BLaER1 treated with 17β-estradiol and CSF1 and Interleukin-3, amounts not matched to agents 10 nM and 100 nM (cell line): Measurements from ENCODE around the gene PPP1R3F.

Experiments
- H3K27ac ChIP-seq, 11 experiments: shearing (Covaris generic); formaldehyde crosslinking; 2 replicates each; pipeline ENCODE4 v1.8.1; 2022
- H3K27me3 ChIP-seq, 11 experiments: shearing (Covaris generic); formaldehyde crosslinking; 2 replicates each; pipeline ENCODE4 v1.8.1; 2022
- H3K36me3 ChIP-seq, 11 experiments: shearing (Covaris generic); formaldehyde crosslinking; 2 replicates each; pipeline ENCODE4 v1.8.1; 2022
- H3K4me1 ChIP-seq, 10 experiments: shearing (Covaris generic); formaldehyde crosslinking; 2 replicates each; pipeline ENCODE4 v1.8.1; 2022
- H3K4me2 ChIP-seq, 11 experiments: shearing (Covaris generic); formaldehyde crosslinking; 2 replicates each; pipeline ENCODE4 v1.8.1; 2022
- H3K4me3 ChIP-seq, 10 experiments: shearing (Covaris generic); formaldehyde crosslinking; 2 replicates each; pipeline ENCODE4 v1.8.1; 2022
- H3K9ac ChIP-seq, 11 experiments: shearing (Covaris generic); formaldehyde crosslinking; 2 replicates each; pipeline ENCODE4 v1.8.1; 2022
- H3K9me3 ChIP-seq, 11 experiments: shearing (Covaris generic); formaldehyde crosslinking; replicated peaks in 1 of 11; 2 replicates each; pipeline ENCODE4 v1.8.1; 2022
- H4K20me1 ChIP-seq, 11 experiments: shearing (Covaris generic); formaldehyde crosslinking; 2 replicates each; pipeline ENCODE4 v1.8.1; 2022
- Cebpa-rat ChIP-seq, 11 experiments: shearing (Covaris generic); IDR thresholded peaks; 2 replicates each; pipeline ENCODE4 v1.8.1; 2022

PPP1R3F gene

DNA sequence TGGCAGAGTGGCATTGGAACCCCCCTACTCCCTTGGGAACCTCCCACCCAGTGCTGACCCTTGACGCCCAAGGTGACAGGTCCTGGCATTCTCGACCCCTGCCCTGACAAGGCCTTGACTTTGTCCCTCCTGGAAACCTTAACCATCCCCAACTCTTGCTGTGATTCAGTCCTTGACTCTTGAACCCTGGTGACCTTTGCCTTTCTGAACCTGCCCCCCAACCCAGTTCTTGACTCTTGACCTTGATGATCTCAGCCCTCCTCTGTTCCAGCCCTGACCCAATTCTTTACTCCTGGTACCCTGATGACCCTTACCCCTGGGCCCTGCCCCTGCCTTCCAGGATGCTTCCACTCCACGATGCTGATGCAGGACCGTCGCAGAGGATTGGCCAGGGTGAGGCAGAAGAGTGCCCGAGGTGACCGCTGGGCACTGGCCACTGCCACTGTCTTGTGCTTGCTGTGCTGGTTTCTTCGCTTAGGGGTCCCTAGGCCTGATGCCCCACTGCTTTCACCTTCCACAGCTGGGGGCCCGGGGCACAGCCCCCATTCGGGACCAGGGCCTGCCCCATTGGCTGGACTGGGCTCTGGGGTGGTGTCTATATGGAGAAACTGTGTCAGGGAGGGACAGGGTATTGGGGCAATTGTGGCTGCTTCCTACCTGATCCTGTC, 38.1 kb upstream of the PPP1R3F start:
- Histone ChIP-seq H3K4me3 (no peak overlapping the region), H3K4me1 (peaks cover 5 to 13% (median 7%) of the 10 kb centered on the region in 10 experiments; a peak in 17 of 20 replicates), H3K36me3 (no peaks in the 10 kb centered on the region), H3K9me3 (peaks cover 0 to 28% (median 7%) of the 10 kb centered on the region in 11 experiments; a peak in 11 of 22 replicates), H3K4me2 (0 out of 22 replicates have a peak overlapping the region, but pooled peaks of 1 of the 11 experiments have one; percentile 43), H3K27ac (no peak overlapping the region), H3K9ac (no peak overlapping the region), H3K27me3 (peaks cover 0 to 21% (median 11%) of the 10 kb centered on the region in 11 experiments; a peak in 14 of 22 replicates), H4K20me1 (no peaks in the 10 kb centered on the region)
- TF ChIP-seq Cebpa-rat (IDR thresholded peaks at IDR 0.05): no peak

DNA sequence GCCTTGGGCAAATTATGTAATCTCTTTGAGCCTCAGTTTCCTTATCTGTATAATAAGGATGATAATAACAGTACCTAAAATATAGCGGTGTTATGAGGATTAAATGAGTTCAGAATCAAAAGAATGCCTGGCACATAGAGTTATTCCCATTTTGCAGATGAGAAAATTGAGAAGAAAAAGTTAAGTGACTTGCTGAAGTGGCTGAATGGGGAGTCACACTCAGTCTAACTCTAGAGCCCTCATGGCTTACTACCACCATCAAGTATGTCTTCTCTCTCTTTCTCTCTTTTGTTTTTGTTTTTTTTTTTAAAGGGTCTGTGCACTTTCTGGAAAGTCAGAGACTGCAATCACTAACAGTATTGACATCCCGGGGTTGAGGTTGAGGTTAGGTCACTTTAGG, 37.1 kb upstream of the PPP1R3F start:
- no peak overlapping the region for H3K27ac ChIP-seq
- H3K4me2 ChIP-seq: no peak overlapping the region
- H3K36me3 ChIP-seq: no peaks in the 10 kb centered on the region
- TF ChIP-seq Cebpa-rat (IDR thresholded peaks at IDR 0.05): no peak
- H4K20me1 ChIP-seq: no peaks in the 10 kb centered on the region
- H3K4me3 ChIP-seq: no peak overlapping the region
- peaks cover 15 to 23% (median 17%) of the 10 kb centered on the region in 10 experiments; a peak in 19 of 20 replicates for H3K4me1 ChIP-seq
- peaks cover 0 to 29% (median 14%) of the 10 kb centered on the region in 11 experiments; a peak in 14 of 22 replicates for H3K27me3 ChIP-seq
- H3K9me3 ChIP-seq: peaks cover 0 to 28% (median 7%) of the 10 kb centered on the region in 11 experiments; a peak in 11 of 22 replicates
- no peak overlapping the region for H3K9ac ChIP-seq

DNA sequence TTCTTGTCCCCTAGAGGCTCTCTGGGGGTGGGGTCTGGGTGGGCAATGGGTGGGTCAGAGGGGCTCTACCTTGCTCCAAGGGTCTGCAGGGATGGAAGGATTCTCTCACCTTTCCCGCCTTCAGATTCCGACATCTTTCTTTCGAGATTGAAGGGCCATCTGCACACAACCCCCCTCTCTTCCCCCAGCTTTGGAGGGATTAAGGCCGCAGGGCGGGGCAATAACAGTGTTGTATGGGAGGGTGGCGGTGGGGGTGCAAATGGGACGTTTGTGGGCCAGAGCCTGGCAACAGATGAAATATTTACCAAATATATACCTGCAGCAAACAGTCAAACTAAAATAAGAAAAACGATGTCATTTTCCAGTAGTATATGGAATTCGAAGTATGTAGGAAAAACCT, 36.4 kb upstream of the PPP1R3F start, which contains the start of gene CACNA1F:
CACNA1F (minus strand) TSS at position 165 of the 400 bp plus-strand sequence; CDS start at position 134, 31 bp downstream.
- peaks cover 0 to 24% (median 7%) of the 10 kb centered on the region in 11 experiments; a peak in 10 of 22 replicates for H3K9me3 ChIP-seq
- no peak within 1 kb of the TSS for H3K27ac ChIP-seq
- H3K4me1 ChIP-seq: peaks cover 17 to 30% (median 21%) of the 10 kb centered on the region in 10 experiments; a peak in 19 of 20 replicates
- H3K9ac ChIP-seq: no peak within 1 kb of the TSS
- no peaks in the 10 kb centered on the region for H3K36me3 ChIP-seq
- no peak for TF ChIP-seq Cebpa-rat (IDR thresholded peaks at IDR 0.05)
- peaks cover 0 to 29% (median 14%) of the 10 kb centered on the region in 11 experiments; a peak in 14 of 22 replicates for H3K27me3 ChIP-seq
- H3K4me3 ChIP-seq: no peak within 1 kb of the TSS
- H3K4me2 ChIP-seq: no peak within 1 kb of the TSS
- H4K20me1 ChIP-seq: no peaks in the 10 kb centered on the region

DNA sequence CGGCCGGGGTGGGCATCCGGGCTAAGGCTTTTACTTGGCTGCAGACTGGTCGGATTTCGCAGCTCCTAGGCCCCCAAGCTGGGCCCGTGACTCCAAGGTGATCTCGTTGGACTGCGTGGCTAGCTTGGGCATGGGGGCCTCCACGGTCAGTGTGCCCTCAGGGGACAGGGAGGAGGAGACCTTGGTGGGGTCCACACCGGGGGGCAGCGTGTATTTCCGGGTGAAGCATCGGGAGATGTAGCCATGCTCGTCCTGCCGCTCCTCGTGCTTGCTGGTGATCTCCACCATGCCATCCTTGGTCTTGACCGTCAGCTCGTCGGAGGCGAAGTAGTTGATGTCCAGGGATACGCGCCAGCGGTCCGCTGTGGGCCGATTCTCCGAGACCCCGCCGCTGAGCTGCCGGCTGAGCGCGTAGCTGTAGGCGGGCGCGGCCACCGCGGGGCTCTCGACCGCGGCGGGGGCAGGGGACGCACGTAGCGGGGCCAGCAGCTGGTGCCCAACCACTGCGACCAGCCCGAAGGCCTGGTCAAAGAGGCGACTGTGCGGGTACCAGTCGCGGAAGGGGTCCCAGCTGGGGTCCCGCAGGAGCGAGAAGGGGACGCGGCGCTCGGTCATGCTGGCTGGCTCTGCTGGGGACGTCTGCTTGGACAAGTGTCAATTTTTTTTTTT, 35.6 kb upstream of the PPP1R3F start:
- Histone ChIP-seq H4K20me1 (no peaks in the 10 kb centered on the region), H3K9me3 (peaks cover 0 to 23% (median 7%) of the 10 kb centered on the region in 11 experiments; a peak in 9 of 22 replicates), H3K36me3 (no peaks in the 10 kb centered on the region; a peak in 2 of 22 replicates), H3K4me3 (no peak overlapping the region), H3K4me1 (peaks cover 17 to 37% (median 25%) of the 10 kb centered on the region in 10 experiments; a peak in 19 of 20 replicates), H3K27ac (no peak overlapping the region), H3K4me2 (no peak overlapping the region), H3K9ac (no peak overlapping the region), H3K27me3 (peaks cover 0 to 32% (median 16%) of the 10 kb centered on the region in 11 experiments; a peak in 14 of 22 replicates)
- TF ChIP-seq Cebpa-rat (IDR thresholded peaks at IDR 0.05): no peak

DNA sequence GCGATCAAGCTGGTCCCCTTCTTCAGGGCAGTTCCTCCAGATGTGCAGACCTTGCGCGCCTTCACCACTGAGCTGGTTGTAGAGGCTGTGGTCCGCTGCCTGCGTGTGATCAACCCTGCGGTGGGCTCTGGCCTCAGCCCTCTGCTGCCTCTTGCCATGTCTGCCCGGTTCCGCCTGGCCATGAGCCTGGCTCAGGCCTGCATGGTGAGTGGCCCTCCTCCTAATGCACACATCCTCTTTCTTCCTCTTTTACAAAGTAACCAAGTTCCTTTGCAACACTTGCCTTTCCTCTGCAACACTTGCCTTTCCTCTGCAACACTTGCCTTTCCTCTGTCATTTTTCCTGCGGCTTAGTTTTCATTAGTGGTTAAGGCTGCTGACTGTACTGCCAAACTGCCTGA, 32.5 kb upstream of the PPP1R3F start:
- Histone ChIP-seq H3K36me3 (peaks cover 0 to 5% (median 0%) of the 10 kb centered on the region in 11 experiments; a peak in 4 of 22 replicates), H4K20me1 (peaks cover 0 to 11% (median 0%) of the 10 kb centered on the region in 11 experiments; a peak in 4 of 22 replicates), H3K4me1 (peaks cover 17 to 58% (median 30%) of the 10 kb centered on the region in 10 experiments; a peak in 19 of 20 replicates), H3K27ac (peak overlapping the region in 10 of 11 experiments; percentile 25 to 88 (median 78); a peak in 19 of 22 replicates), H3K9me3 (peaks cover 0 to 6% (median 0%) of the 10 kb centered on the region in 11 experiments; a peak in 4 of 22 replicates), H3K9ac (peak overlapping the region in 8 of 11 experiments; percentile 5 to 83 (median 51); a peak in 10 of 22 replicates), H3K4me2 (peak overlapping the region; percentile 66 to 86 (median 75); a peak in 21 of 22 replicates), H3K4me3 (peak overlapping the region in 5 of 10 experiments; percentile 5 to 62 (median 28); a peak in 6 of 20 replicates), H3K27me3 (peaks cover 0 to 38% (median 16%) of the 10 kb centered on the region in 11 experiments; a peak in 15 of 22 replicates)
- TF ChIP-seq Cebpa-rat (IDR thresholded peaks at IDR 0.05): peak in 8 of 11 experiments; percentile 9 to 75 (median 54); a peak in 11 of 22 replicates

DNA sequence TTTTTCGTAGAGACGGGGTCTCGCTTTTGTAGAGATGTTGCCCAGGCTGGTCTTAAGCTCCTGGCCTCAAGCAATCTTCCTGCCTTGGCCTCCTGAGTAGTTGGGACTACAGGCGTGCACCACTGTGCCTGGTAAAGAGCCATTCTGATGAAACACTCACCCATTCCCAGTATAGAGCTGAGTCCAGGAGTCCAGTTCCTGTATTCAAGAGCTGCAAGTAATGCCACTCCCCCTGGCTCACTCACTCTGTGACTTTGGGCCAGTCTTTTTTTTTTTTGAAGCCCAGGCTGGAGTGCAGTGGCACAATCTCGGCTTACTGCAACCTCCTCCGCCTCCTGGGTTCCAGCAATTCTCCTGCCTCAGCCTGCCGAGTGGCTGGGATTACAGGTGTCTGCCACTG, 30.9 kb upstream of the PPP1R3F start:
- peaks cover 0 to 11% (median 0%) of the 10 kb centered on the region in 11 experiments; a peak in 6 of 22 replicates for H4K20me1 ChIP-seq
- no peak overlapping the region for H3K4me3 ChIP-seq
- no peak overlapping the region; a peak in 1 of 22 replicates for H3K9ac ChIP-seq
- peak overlapping the region in 5 of 11 experiments; percentile 67 to 86 (median 79); a peak in 8 of 22 replicates for H3K4me2 ChIP-seq
- H3K36me3 ChIP-seq: peaks cover 0 to 20% (median 11%) of the 10 kb centered on the region in 11 experiments; a peak in 15 of 22 replicates
- peaks cover 11 to 54% (median 33%) of the 10 kb centered on the region in 11 experiments; a peak in 20 of 22 replicates for H3K27me3 ChIP-seq
- peaks cover 0 to 6% (median 0%) of the 10 kb centered on the region in 11 experiments; a peak in 4 of 22 replicates for H3K9me3 ChIP-seq
- peak overlapping the region in 2 of 11 experiments; percentile 81 to 85; a peak in 3 of 22 replicates for H3K27ac ChIP-seq
- TF ChIP-seq Cebpa-rat (IDR thresholded peaks at IDR 0.05): no peak
- H3K4me1 ChIP-seq: peaks cover 17 to 63% (median 37%) of the 10 kb centered on the region in 10 experiments; a peak in 19 of 20 replicates

DNA sequence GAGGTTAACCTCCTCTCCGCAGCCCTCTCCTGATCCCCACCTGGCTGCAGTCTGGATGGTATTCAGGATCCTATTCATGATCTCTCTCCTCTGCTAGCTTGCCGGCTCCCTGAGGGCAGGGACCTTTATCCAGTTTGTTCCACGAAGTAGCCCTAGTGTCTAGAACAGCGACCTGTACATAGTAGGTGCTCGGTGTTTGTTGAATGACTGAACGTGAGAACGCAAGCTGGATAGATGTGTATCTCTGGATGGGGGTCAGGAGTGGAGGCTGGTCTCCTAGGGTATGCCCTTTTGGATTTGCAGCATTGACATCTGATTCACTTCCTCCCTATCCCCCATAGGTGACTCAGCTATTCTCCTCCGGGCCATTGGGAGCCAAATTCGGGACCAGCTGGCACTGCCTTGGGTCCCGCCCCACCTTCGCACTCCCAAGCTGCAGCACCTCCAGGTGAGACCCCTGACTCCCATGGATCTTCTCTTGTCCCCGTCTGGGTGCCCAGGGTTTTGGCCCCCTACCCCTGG, 27.0 kb upstream of the PPP1R3F start:
- Histone ChIP-seq H3K36me3 (peaks cover 10 to 55% (median 35%) of the 10 kb centered on the region in 11 experiments; a peak in 19 of 22 replicates), H3K9ac (no peak overlapping the region), H4K20me1 (peaks cover 0 to 14% (median 0%) of the 10 kb centered on the region in 11 experiments; a peak in 9 of 22 replicates), H3K27ac (peak overlapping the region in 3 of 11 experiments; percentile 4 to 15 (median 12); a peak in 2 of 22 replicates), H3K4me1 (peaks cover 0 to 46% (median 19%) of the 10 kb centered on the region in 10 experiments; a peak in 14 of 20 replicates), H3K4me3 (no peak overlapping the region), H3K4me2 (peak overlapping the region in 3 of 11 experiments; percentile 5 to 41 (median 30); a peak in 4 of 22 replicates), H3K9me3 (no peaks in the 10 kb centered on the region), H3K27me3 (peaks cover 33 to 82% (median 56%) of the 10 kb centered on the region in 11 experiments)
- no peak for TF ChIP-seq Cebpa-rat (IDR thresholded peaks at IDR 0.05)

DNA sequence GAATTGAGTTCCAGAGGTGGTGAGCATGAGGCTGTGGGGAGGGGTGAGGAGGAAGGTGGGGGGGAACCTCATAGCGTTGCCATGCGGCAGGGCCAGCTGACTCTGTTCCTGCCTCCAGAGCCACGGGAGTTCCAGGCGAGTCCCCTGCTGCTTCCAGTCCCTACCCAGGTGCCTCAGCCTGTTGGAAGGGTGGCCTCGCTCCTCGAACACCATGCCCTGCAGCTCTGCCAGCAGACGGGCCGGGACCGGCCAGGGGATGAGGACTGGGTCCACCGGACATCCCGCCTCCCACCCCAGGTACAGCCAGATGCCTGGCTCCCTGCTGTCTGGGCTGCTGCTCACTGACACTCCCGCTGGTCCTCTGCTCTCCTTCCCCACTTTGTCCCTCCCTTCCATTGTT, 26.4 kb upstream of the PPP1R3F start:
- Histone ChIP-seq H3K4me2 (peak overlapping the region in 2 of 11 experiments; percentile 5 to 41; a peak in 1 of 22 replicates), H3K27me3 (peaks cover 33 to 82% (median 56%) of the 10 kb centered on the region in 11 experiments)

More for the DNA sequence above, 26.4 kb upstream of the PPP1R3F start:
- Histone ChIP-seq H3K4me1 (peaks cover 0 to 41% (median 15%) of the 10 kb centered on the region in 10 experiments; a peak in 11 of 20 replicates), H3K4me3 (no peak overlapping the region), H4K20me1 (peaks cover 0 to 17% (median 0%) of the 10 kb centered on the region in 11 experiments; a peak in 9 of 22 replicates), H3K9ac (no peak overlapping the region), H3K36me3 (peaks cover 14 to 60% (median 39%) of the 10 kb centered on the region in 11 experiments; a peak in 19 of 22 replicates), H3K9me3 (no peaks in the 10 kb centered on the region), H3K27ac (peak overlapping the region in 1 of 11 experiments; percentile 4; a peak in 2 of 22 replicates)
- TF ChIP-seq Cebpa-rat (IDR thresholded peaks at IDR 0.05): no peak
